WTC11 (cell line): ENCODE data around the gene B4GALNT1. TPM values are rescaled to one million over a fixed set of nuclear protein-coding genes. Genes with fewer than 3 reads are reported as not detected.

Experiments used
- ATAC-seq: fragments of 200-7000 bp; cut with Tn5 transposase; 2 replicates; pipeline ENCODE4 v1.10.0; 2021; ENCODE audit warnings: mild to moderate bottlenecking, moderate library complexity
- CTCF ChIA-PET: fragments of 300-600 bp; sonication (Branson Sonifier 250); formaldehyde crosslinking; loops from one replicate; lab custom pipeline; 2021; ENCODE audit warnings: antibody characterized with exemption; lab: Charles Lee
- POLR2A ChIA-PET: fragments of 350-600 bp; sonication (Branson Sonifier 250); formaldehyde crosslinking; loops from one replicate; lab custom pipeline; 2021; ENCODE audit warnings: antibody characterized with exemption; lab: Charles Lee
- DNase-seq: peaks from one replicate; pipeline ENCODE4 v3.0.0; 2021; ENCODE audit warnings: low spot score
- H3K27ac Mint-ChIP-seq: 2 replicates; pipeline ENCODE4 v1.8.0; 2021; ENCODE audit warnings: mixed read lengths
- H3K27me3 Mint-ChIP-seq: 2 replicates; pipeline ENCODE4 v1.8.0; 2021; ENCODE audit warnings: low read depth, mild to moderate bottlenecking, moderate library complexity, mixed read lengths
- H3K36me3 Mint-ChIP-seq: 2 replicates; pipeline ENCODE4 v1.8.0; 2021; ENCODE audit warnings: mixed read lengths
- H3K4me1 Mint-ChIP-seq: 2 replicates; pipeline ENCODE4 v1.8.0; 2022; ENCODE audit warnings: mixed read lengths
- H3K4me3 Mint-ChIP-seq: 2 replicates; pipeline ENCODE4 v1.8.0; 2021; ENCODE audit warnings: mild to moderate bottlenecking, moderate library complexity, mixed read lengths
- H3K9me3 Mint-ChIP-seq: 2 replicates; pipeline ENCODE4 v1.8.0; 2021; ENCODE audit warnings: mixed read lengths
- ELF4 ChIP-seq: sonication (generic); formaldehyde crosslinking; IDR thresholded peaks from 2 replicates; pipeline ENCODE4 v1.8.1; 2022; ENCODE audit warnings: low read depth, mild to moderate bottlenecking, moderate library complexity, missing genetic modification reagents
- FOXJ3 ChIP-seq: sonication (generic); formaldehyde crosslinking; IDR thresholded peaks from 2 replicates; pipeline ENCODE4 v1.9.0; 2021; ENCODE audit warnings: missing genetic modification reagents, mild to moderate bottlenecking, borderline replicate concordance
- GABPB1 ChIP-seq: sonication (generic); formaldehyde crosslinking; IDR thresholded peaks from 2 replicates; pipeline ENCODE4 v1.8.1; 2023; ENCODE audit warnings: mild to moderate bottlenecking, missing genetic modification reagents
- GTF2I ChIP-seq: fragments of 250-450 bp; sonication (Bioruptor Pico); conservative IDR thresholded peaks from 2 replicates; pipeline ENCODE4 v1.4.0; 2021; ENCODE audit warnings: mild to moderate bottlenecking
- MLX ChIP-seq: sonication (generic); formaldehyde crosslinking; IDR thresholded peaks from 2 replicates; pipeline ENCODE4 v1.8.1; 2023; ENCODE audit warnings: mild to moderate bottlenecking, missing genetic modification reagents, moderate library complexity
- MXD4 ChIP-seq: fragments of 250-450 bp; sonication (Bioruptor Pico); IDR thresholded peaks from 2 replicates; pipeline ENCODE4 v1.8.0; 2021; ENCODE audit warnings: mild to moderate bottlenecking, moderate library complexity, borderline replicate concordance
- RORB ChIP-seq: fragments of 250-450 bp; sonication (Bioruptor Pico); IDR thresholded peaks from 2 replicates; pipeline ENCODE4 v1.9.0; 2021; ENCODE audit warnings: mild to moderate bottlenecking
- SP1 ChIP-seq: sonication (generic); formaldehyde crosslinking; conservative IDR thresholded peaks from 2 replicates; pipeline ENCODE4 v1.8.1; 2022; ENCODE audit warnings: missing genetic modification reagents
- TP53 ChIP-seq: sonication (generic); formaldehyde crosslinking; IDR thresholded peaks from 2 replicates; pipeline ENCODE4 v1.8.1; 2023; ENCODE audit warnings: mild to moderate bottlenecking, missing genetic modification reagents
- ZNF219 ChIP-seq: sonication (generic); formaldehyde crosslinking; IDR thresholded peaks from 2 replicates; pipeline ENCODE4 v1.8.0; 2023; ENCODE audit warnings: missing genetic modification reagents, mild to moderate bottlenecking, borderline replicate concordance
- ZNF317 ChIP-seq: sonication (generic); formaldehyde crosslinking; IDR thresholded peaks from 2 replicates; pipeline ENCODE4 v1.8.1; 2023; ENCODE audit warnings: low read depth, mild to moderate bottlenecking, moderate library complexity, missing genetic modification reagents, borderline replicate concordance
- ZNF416 ChIP-seq: fragments of 250-450 bp; sonication (Bioruptor Pico); IDR thresholded peaks from 2 replicates; pipeline ENCODE4 v1.9.0; 2021; ENCODE audit warnings: mild to moderate bottlenecking, inconsistent platforms
- total RNA-seq: library from RNA; stranded (reverse); gene quantifications from 3 replicates; pipeline ENCODE4 v1.2.3, GENCODE V29; 2021
- TF ChIP-seq, protein P1 (sequence below): sonication (generic); formaldehyde crosslinking; IDR thresholded peaks from 2 replicates; pipeline ENCODE4 v1.8.1; 2022; ENCODE audit warnings: low read depth, mild to moderate bottlenecking, moderate library complexity, missing genetic modification reagents, borderline replicate concordance
- TF ChIP-seq, protein P2 (sequence below): sonication (generic); formaldehyde crosslinking; conservative IDR thresholded peaks from 2 replicates; pipeline ENCODE4 v1.8.1; 2022; ENCODE audit warnings: mild to moderate bottlenecking, missing genetic modification reagents
- TF ChIP-seq, protein P3 (sequence below): sonication (generic); formaldehyde crosslinking; IDR thresholded peaks from 2 replicates; pipeline ENCODE4 v1.8.0; 2022; ENCODE audit warnings: mild to moderate bottlenecking, missing genetic modification reagents
- TF ChIP-seq, protein P4 (sequence below): sonication (generic); formaldehyde crosslinking; IDR thresholded peaks from 2 replicates; pipeline ENCODE4 v1.8.1; 2022; ENCODE audit warnings: mild to moderate bottlenecking, moderate library complexity, missing genetic modification reagents

Gene B4GALNT1
- total RNA-seq, 1 experiment from 2014 or later = 1.2 TPM

DNA sequence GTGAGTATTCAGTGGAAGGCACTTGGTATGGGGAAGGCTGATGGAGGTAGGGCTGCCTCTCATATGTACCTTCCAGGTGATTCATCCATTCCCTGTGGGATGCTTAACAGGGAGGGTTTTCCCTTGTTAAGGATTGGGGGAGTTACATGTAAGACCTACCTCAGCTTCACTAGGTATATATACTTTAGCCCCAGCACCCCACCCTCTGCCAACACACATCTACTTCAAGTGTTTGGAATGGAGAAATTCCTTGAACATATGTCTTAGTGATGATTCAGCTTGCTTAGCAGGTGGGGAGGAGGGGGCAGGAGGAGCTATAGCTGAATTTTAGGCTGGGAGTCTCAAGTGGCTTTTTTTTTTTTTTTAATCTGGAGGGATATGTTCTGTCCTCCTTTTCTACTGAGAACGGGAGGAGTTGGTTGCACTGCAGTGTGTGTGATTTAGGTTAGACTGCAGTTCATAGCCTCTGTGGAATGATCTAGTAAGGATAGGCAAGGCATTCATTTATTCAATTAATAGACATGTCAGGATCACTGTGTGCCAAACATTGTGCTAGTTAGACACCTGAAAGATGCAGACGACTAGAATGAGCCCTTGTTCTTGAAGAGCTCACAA is 40.3 kb downstream of the B4GALNT1 start:
- ATAC-seq (no peak), DNase-seq (no peak)
- Mint-ChIP-seq H3K27me3 (peaks cover 3% of the 10 kb centered on the region; the same call in 1 of the 2 replicates), H3K4me1 (peaks cover 14% of the 10 kb centered on the region), H3K4me3 (peak overlapping the region; percentile 89), H3K9me3 (no peaks in the 10 kb centered on the region), H3K36me3 (peaks cover 9% of the 10 kb centered on the region), H3K27ac (no peak overlapping the region)
- TF ChIP-seq MXD4 (no peak), FOXJ3 (CRISPR knock-in tag) (no peak), GTF2I (CRISPR knock-in tag) (no peak), TP53 (no peak), ZNF416 (CRISPR knock-in tag) (no peak), ZNF317 (CRISPR knock-in tag) (no peak)
- TF ChIP-seq, protein P1, sequence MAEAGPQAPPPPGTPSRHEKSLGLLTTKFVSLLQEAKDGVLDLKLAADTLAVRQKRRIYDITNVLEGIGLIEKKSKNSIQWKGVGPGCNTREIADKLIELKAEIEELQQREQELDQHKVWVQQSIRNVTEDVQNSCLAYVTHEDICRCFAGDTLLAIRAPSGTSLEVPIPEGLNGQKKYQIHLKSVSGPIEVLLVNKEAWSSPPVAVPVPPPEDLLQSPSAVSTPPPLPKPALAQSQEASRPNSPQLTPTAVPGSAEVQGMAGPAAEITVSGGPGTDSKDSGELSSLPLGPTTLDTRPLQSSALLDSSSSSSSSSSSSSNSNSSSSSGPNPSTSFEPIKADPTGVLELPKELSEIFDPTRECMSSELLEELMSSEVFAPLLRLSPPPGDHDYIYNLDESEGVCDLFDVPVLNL (CRISPR knock-in tag) = no peak
- TF ChIP-seq, protein P2, sequence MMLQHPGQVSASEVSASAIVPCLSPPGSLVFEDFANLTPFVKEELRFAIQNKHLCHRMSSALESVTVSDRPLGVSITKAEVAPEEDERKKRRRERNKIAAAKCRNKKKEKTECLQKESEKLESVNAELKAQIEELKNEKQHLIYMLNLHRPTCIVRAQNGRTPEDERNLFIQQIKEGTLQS (CRISPR knock-in tag) = no peak
- TF ChIP-seq, protein P3, sequence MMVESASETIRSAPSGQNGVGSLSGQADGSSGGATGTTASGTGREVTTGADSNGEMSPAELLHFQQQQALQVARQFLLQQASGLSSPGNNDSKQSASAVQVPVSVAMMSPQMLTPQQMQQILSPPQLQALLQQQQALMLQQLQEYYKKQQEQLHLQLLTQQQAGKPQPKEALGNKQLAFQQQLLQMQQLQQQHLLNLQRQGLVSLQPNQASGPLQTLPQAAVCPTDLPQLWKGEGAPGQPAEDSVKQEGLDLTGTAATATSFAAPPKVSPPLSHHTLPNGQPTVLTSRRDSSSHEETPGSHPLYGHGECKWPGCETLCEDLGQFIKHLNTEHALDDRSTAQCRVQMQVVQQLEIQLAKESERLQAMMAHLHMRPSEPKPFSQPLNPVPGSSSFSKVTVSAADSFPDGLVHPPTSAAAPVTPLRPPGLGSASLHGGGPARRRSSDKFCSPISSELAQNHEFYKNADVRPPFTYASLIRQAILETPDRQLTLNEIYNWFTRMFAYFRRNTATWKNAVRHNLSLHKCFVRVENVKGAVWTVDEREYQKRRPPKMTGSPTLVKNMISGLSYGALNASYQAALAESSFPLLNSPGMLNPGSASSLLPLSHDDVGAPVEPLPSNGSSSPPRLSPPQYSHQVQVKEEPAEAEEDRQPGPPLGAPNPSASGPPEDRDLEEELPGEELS (CRISPR knock-in tag) = no peak
- POLR2A ChIA-PET = no interaction called here
- CTCF ChIA-PET = interaction anchor here (1.0 to 4.7 kb wide), 6 partner anchors 9 to 143 kb away, joined by 4 to 22 read pairs (median 10); no protein-coding TSS in a partner anchor

DNA sequence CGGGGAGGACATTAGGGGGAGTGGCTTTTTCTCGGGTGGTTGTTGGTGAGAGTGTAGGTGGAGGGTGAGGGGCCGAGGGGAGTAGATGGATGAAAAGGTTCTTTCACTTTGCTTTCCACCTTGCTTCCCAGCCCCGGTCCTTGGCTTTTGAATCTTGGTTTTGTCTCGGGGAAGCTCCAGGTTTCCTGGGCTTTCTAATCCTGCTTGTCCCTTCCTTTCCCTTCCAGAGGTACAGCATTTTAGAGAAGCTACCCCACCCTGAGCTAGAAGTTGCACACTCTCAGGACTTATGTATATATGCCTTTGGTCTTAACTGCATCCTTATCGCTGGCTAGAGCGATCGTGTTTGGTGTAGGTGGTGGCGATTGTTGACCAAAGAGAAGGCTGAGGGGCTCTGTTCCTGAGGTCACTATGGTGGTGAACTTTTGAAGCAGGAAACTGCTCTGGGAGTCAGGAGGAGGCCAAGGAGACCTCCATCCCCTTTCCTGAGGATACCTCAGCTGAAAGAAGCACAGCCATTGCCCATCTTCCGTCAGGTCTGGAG is 41.1 kb downstream of the B4GALNT1 start:
- 0 out of 2 replicates have a peak, but pooled peaks have one; percentile 3 for ATAC-seq
- peaks cover 14% of the 10 kb centered on the region for H3K4me1 Mint-ChIP-seq
- peak overlapping the region; percentile 89 for H3K4me3 Mint-ChIP-seq
- H3K36me3 Mint-ChIP-seq = peaks cover 8% of the 10 kb centered on the region
- POLR2A ChIA-PET = interaction anchor here (0.6 to 1.3 kb wide), 2 partner anchors 17 to 29 kb away, joined by 3 read pairs; no protein-coding TSS in a partner anchor
- TF ChIP-seq ELF4 (CRISPR knock-in tag) = no peak
- TF ChIP-seq RORB = no peak
- TF ChIP-seq MLX = no peak
- no peak for TF ChIP-seq TP53
- no peak for TF ChIP-seq SP1 (CRISPR knock-in tag)
- TF ChIP-seq, protein P1 (CRISPR knock-in tag) = no peak
- TF ChIP-seq ZNF219 = no peak
- TF ChIP-seq, protein P4, sequence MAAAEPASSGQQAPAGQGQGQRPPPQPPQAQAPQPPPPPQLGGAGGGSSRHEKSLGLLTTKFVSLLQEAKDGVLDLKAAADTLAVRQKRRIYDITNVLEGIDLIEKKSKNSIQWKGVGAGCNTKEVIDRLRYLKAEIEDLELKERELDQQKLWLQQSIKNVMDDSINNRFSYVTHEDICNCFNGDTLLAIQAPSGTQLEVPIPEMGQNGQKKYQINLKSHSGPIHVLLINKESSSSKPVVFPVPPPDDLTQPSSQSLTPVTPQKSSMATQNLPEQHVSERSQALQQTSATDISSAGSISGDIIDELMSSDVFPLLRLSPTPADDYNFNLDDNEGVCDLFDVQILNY (CRISPR knock-in tag) = no peak
- TF ChIP-seq GABPB1 (CRISPR knock-in tag) = no peak
- TF ChIP-seq, all 79 proteins: peak for 0
- no peaks in the 10 kb centered on the region for H3K9me3 Mint-ChIP-seq
- H3K27ac Mint-ChIP-seq = peak overlapping the region; percentile 69
- CTCF ChIA-PET = interaction anchor here (0.6 to 4.7 kb wide), 11 partner anchors 9 to 191 kb away, joined by 3 to 22 read pairs (median 7); partner anchors contain the start of genes B4GALNT1, DTX3 and TSFM
- peaks cover 3% of the 10 kb centered on the region; the same call in 1 of the 2 replicates for H3K27me3 Mint-ChIP-seq
- no peak for DNase-seq
